CD4-positive, alpha-beta T cell (primary cell): Measurements from ENCODE around the gene IDUA. TPM values are rescaled to one million over a fixed set of nuclear protein-coding genes. Genes with fewer than 3 reads are reported as not detected.
"Not testable (repeated sequence)": the region's sequence is repeated elsewhere in the genome, so short reads cannot be mapped to it uniquely, and the experiment has no call there.

Experiments used
- ATAC-seq: fragments of 200-7000 bp; cut with Tn5 transposase; one replicate; pipeline ENCODE4 v1.10.0; 2022; ENCODE audit warnings: mild to moderate bottlenecking; ENCODE audit not compliant: poor library complexity
- CTCF ChIA-PET: fragments of 350-600 bp; sonication (Branson Sonifier 250); formaldehyde crosslinking; loops from one replicate; lab custom pipeline; 2021; ENCODE audit warnings: antibody characterized with exemption, inconsistent platforms; lab: Charles Lee
- POLR2A ChIA-PET: fragments of 350-600 bp; sonication (Branson Sonifier 250); formaldehyde crosslinking; loops from one replicate; lab custom pipeline; 2021; ENCODE audit warnings: antibody characterized with exemption, inconsistent platforms; lab: Charles Lee
- DNase-seq, 14 experiments: peaks; one replicate each; pipeline ENCODE4 v3.0.0-alpha.2; 2013 to 2020; ENCODE audit warnings: mixed read lengths in 2 of 14
- H3K27ac ChIP-seq, 2 donors: one replicate each; pipeline versions ENCODE4 v1.5.1 to v1.7.0; 2013; ENCODE audit warnings: low read length in 2 of 2, low read depth in 1 of 2, mild to moderate bottlenecking in 1 of 2
- H3K27me3 ChIP-seq, 2 experiments: 1 replicate in 1 of 2; 2 replicates in 1 of 2; pipeline versions ENCODE4 v1.6.1 to v1.7.0; 2013; ENCODE audit warnings: low read length in 2 of 2, control low read depth in 1 of 2, mild to moderate bottlenecking in 1 of 2, moderate library complexity in 1 of 2; ENCODE audit not compliant: insufficient read depth in 2 of 2, control insufficient read depth in 1 of 2
- H3K36me3 ChIP-seq: one replicate; pipeline ENCODE4 v1.6.1; 2013; ENCODE audit warnings: low read length, control low read depth; ENCODE audit not compliant: insufficient read depth
- H3K4me1 ChIP-seq: one replicate; pipeline ENCODE4 v1.6.1; 2013; ENCODE audit warnings: low read length, control low read depth; ENCODE audit not compliant: insufficient read depth
- H3K4me3 ChIP-seq: one replicate; pipeline ENCODE4 v1.5.1; 2013; ENCODE audit warnings: mild to moderate bottlenecking, low read length, moderate library complexity
- H3K9me3 ChIP-seq, 2 experiments: 1 replicate in 1 of 2; 2 replicates in 1 of 2; pipeline versions ENCODE4 v1.6.1 to v1.7.0; 2013; ENCODE audit warnings: low read length in 2 of 2, mild to moderate bottlenecking in 2 of 2, control low read depth in 1 of 2, moderate library complexity in 1 of 2; ENCODE audit not compliant: control insufficient read depth in 1 of 2, insufficient read depth in 1 of 2
- H3K27ac Mint-ChIP-seq: one replicate; pipeline ENCODE4 v1.8.0; 2020; ENCODE audit warnings: mixed read lengths
- H3K27me3 Mint-ChIP-seq: one replicate; pipeline ENCODE4 v1.8.0; 2021; ENCODE audit warnings: mixed read lengths
- H3K36me3 Mint-ChIP-seq: one replicate; pipeline ENCODE4 v1.8.0; 2021; ENCODE audit warnings: low read depth, mixed read lengths
- H3K4me1 Mint-ChIP-seq: one replicate; pipeline ENCODE4 v1.8.0; 2021; ENCODE audit warnings: low read depth, mixed read lengths
- H3K4me3 Mint-ChIP-seq: one replicate; pipeline ENCODE4 v1.8.0; 2020; ENCODE audit warnings: mild to moderate bottlenecking, mixed read lengths
- H3K9me3 Mint-ChIP-seq: one replicate; pipeline ENCODE4 v1.8.0; 2020; ENCODE audit warnings: mixed read lengths
- CTCF ChIP-seq: fragments of 200-600 bp; IDR thresholded peaks from one replicate; pipeline ENCODE4 v1.8.0; 2022; ENCODE audit warnings: antibody characterized with exemption, mild to moderate bottlenecking
- intact Hi-C, 2 experiments: fragments of 100-400 bp; cut with DNase I in 1 of 2; cut with micrococcal nuclease in 1 of 2; formaldehyde crosslinking; loops; one replicate each; pipeline versions ENCODE4 v1.15.1 to v1.9.0; 2023 to 2025; cut with DNase I, micrococcal nuclease
- total RNA-seq, 174 experiments: library from RNA in 2 of 174; stranded (reverse) in 2 of 174; gene quantifications; one replicate each; pipeline ENCODE4 v1.2.3 and lab custom pipeline; 2021 to 2026

The IDUA gene
- total RNA-seq, 2 experiments from 2014 or later = 70.2 to 77.8 TPM

GRCh38 chr4:972651-973424 lies 14.0 kb upstream of the IDUA start:
- H3K27me3 ChIP-seq = peaks cover 0 to 2% of the 10 kb centered on the region in 2 experiments
- no peak overlapping the region for H3K27ac ChIP-seq
- CTCF ChIA-PET = interaction anchor here (0.9 to 1.0 kb wide), 2 partner anchors 15 to 38 kb away, joined by 3 read pairs; no protein-coding TSS in a partner anchor
- intact Hi-C loops = loop anchor here (1.0 to 5.0 kb wide), 6 partner anchors 14 to 268 kb away; partner anchors contain the start of genes GAK (in 2 of the 2), TMEM175 (in 2 of the 2), FGFRL1 (in 1 of the 2) and IDUA (in 1 of the 2)
- peaks cover 0 to 8% of the 10 kb centered on the region in 2 experiments for H3K9me3 ChIP-seq
- H3K4me3 Mint-ChIP-seq = peak overlapping the region; percentile 54
- no peaks in the 10 kb centered on the region for H3K27me3 Mint-ChIP-seq
- POLR2A ChIA-PET = interaction anchor here (0.5 to 2.0 kb wide), 5 partner anchors 14 to 1282 kb away, joined by 3 to 7 read pairs (median 5); partner anchors contain the start of genes FGFRL1, GAK, IDUA and TMEM175
- DNase-seq (peak; percentile 29 to 81 (median 56)), ATAC-seq (peak; percentile 60)
- no peak for TF ChIP-seq CTCF
- H3K4me1 ChIP-seq = peaks cover 38% of the 10 kb centered on the region
- no peaks in the 10 kb centered on the region for H3K9me3 Mint-ChIP-seq
- no peaks in the 10 kb centered on the region for H3K36me3 ChIP-seq
- H3K27ac Mint-ChIP-seq = no peak overlapping the region
- no peaks in the 10 kb centered on the region for H3K36me3 Mint-ChIP-seq
- peak overlapping the region; percentile 63 for H3K4me3 ChIP-seq
- no peaks in the 10 kb centered on the region for H3K4me1 Mint-ChIP-seq

- Mint-ChIP-seq H3K4me3 (peak within 1 kb of the TSS; percentile 60), H3K36me3 (no peaks in the 10 kb centered on the region), H3K9me3 (no peaks in the 10 kb centered on the region), H3K4me1 (no peaks in the 10 kb centered on the region), H3K27ac (no peak within 1 kb of the TSS), H3K27me3 (no peaks in the 10 kb centered on the region)
- ATAC-seq = peak; percentile 94
- DNase-seq = peak; percentile 78 to 96 (median 90)
- peak within 1 kb of the TSS; percentile 63 for H3K4me3 ChIP-seq
- ChIA-PET POLR2A (interaction anchor here (1.1 to 1.5 kb wide), 2 partner anchors 13 to 37 kb away, joined by 5 read pairs; partner anchors contain the start of genes FGFRL1 and IDUA), CTCF (interaction anchor here (0.9 to 1.0 kb wide), 2 partner anchors 14 to 37 kb away, joined by 3 read pairs; no protein-coding TSS in a partner anchor)
- H3K27ac ChIP-seq = no peak within 1 kb of the TSS
- no peaks in the 10 kb centered on the region for H3K27me3 ChIP-seq
- intact Hi-C loops = loop anchor here (1.0 to 5.0 kb wide), 6 partner anchors 14 to 268 kb away; partner anchors contain the start of genes GAK (in 2 of the 2), TMEM175 (in 2 of the 2), FGFRL1 (in 1 of the 2) and IDUA (in 1 of the 2)
- TF ChIP-seq CTCF = no peak
- peaks cover 0 to 4% of the 10 kb centered on the region in 2 experiments for H3K9me3 ChIP-seq
- peaks cover 32% of the 10 kb centered on the region for H3K4me1 ChIP-seq
- no peaks in the 10 kb centered on the region for H3K36me3 ChIP-seq
These were observed 13.1 kb upstream of the IDUA start, which contains the start of gene DGKQ for GRCh38 chr4:973431-974397. Gene DGKQ (minus strand): TSS chr4:973569. CDS start chr4:973482, 87 bp downstream.

GRCh38 chr4:974668-975067 lies 12.2 kb upstream of the IDUA start:
- intact Hi-C loops = loop anchor here in 1 of 2 experiments (5.0 kb wide), 1 partner anchor 192 kb away; no protein-coding TSS in a partner anchor
- Histone ChIP-seq H3K4me1 (peaks cover 34% of the 10 kb centered on the region), H3K36me3 (no peaks in the 10 kb centered on the region), H3K27me3 (no peaks in the 10 kb centered on the region), H3K9me3 (peaks cover 0 to 4% of the 10 kb centered on the region in 2 experiments), H3K27ac (no peak overlapping the region), H3K4me3 (no peak overlapping the region)
- DNase-seq (no peak), ATAC-seq (no peak)
- H3K9me3 Mint-ChIP-seq = no peaks in the 10 kb centered on the region
- H3K27me3 Mint-ChIP-seq = no peaks in the 10 kb centered on the region
- no peak for TF ChIP-seq CTCF
- no peak overlapping the region for H3K4me3 Mint-ChIP-seq
- H3K27ac Mint-ChIP-seq = no peak overlapping the region
- H3K4me1 Mint-ChIP-seq = no peaks in the 10 kb centered on the region
- ChIA-PET POLR2A (no interaction called here), CTCF (no interaction called here)
- H3K36me3 Mint-ChIP-seq = no peaks in the 10 kb centered on the region

GRCh38 chr4:976016-976415 lies 10.8 kb upstream of the IDUA start:
- H3K4me1 Mint-ChIP-seq, H3K9me3 ChIP-seq, H3K27ac ChIP-seq, H3K4me3 Mint-ChIP-seq, H3K27ac Mint-ChIP-seq, H3K36me3 ChIP-seq, H3K36me3 Mint-ChIP-seq, H3K9me3 Mint-ChIP-seq, intact Hi-C loops, DNase-seq, H3K4me3 ChIP-seq, H3K27me3 Mint-ChIP-seq, CTCF ChIA-PET, POLR2A ChIA-PET, ATAC-seq, H3K27me3 ChIP-seq: not testable (repeated sequence)
- H3K4me1 ChIP-seq = peaks cover 28% of the 10 kb centered on the region
